Activated T-cell treated with anti-CD3 and anti-CD28 coated beads, Interleukin-2, amount 50 U/mL, for 48 hours (primary cell): ENCODE data around the gene PCBD1.

ENCODE experiments used
- DNase-seq, 2 experiments: peaks; one replicate each; pipeline ENCODE4 v3.0.0-alpha.2; 2020

Gene PCBD1

DNA sequence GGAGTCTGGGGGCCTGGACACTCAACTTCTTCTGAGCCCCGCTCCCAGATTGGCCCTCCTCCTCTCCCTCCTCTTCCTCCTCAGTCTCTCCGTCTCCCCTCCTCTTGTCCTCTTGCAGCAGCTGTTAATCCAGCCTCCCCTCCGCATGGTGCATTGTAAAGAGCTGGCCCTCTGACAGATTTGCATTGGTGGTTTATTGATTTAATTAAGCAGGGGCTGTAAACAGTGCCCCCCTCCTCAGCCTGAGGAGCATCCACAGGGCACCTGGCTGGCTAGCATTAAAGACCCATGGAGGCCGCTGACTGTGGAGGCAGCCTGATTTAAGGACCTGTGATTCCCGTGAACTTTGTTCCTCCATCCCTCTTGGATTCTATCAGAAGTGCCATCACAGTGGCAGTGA is 28.9 kb upstream of the PCBD1 start:
- DNase-seq: no peak

DNA sequence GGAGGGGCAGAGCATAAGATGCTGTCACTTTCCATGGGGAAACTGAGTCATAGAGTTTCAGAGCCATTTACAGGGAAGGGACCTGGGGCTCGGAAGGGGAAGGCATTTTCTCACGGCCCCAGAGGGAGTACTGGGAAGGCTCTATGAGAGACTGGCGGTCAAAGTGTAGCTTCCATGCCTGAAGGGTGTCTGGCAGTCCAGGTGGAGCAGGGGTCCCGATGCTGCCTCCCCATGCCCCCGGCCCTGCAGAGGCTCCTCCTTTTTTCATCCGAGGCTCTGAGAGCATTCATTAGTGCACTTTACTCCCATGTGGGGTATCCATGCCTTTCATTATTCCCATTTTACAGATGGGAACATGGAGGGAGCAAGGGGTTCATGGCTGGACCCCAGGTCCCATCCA is 27.9 kb upstream of the PCBD1 start:
- DNase-seq: no peak

DNA sequence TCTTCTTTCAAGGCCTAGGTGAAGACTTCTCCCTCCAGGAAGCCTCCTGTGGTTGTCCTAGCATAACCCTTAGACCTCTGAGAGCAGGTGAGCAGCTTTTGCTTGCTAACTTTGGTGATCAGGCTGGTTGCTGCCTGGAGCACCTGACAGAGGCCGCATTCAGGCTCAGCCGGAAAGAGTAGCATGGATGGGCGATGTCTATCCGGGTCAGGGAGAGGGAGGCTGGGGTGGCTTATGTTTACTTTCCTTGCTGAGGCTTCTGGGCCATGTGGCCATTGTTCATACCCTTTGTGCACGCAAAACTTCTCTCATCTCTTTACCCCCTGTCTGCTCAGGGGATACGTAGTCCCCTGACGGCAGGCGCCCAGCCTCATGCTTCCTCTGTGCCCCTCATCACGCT is 27.4 kb upstream of the PCBD1 start:
- no peak for DNase-seq

DNA sequence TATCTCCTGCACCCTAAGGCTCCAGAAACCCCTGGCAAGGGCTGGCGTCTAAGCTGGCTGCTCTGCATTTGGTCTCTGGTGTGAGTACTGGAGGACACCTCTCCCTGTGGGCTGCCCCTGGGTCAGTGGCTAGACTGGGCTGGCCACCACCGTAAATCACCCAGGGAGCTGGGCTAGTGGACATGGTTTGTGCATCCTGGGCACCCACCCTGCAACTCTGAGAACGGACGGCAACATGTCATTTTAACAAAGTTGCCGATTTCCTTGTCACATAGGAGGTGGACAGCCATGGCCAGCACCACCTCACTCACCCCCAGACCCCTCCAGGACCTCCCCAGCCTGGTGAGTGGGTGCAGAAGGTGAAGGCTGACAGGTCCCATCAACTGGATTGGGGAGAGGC is 26.8 kb upstream of the PCBD1 start:
- no peak for DNase-seq

DNA sequence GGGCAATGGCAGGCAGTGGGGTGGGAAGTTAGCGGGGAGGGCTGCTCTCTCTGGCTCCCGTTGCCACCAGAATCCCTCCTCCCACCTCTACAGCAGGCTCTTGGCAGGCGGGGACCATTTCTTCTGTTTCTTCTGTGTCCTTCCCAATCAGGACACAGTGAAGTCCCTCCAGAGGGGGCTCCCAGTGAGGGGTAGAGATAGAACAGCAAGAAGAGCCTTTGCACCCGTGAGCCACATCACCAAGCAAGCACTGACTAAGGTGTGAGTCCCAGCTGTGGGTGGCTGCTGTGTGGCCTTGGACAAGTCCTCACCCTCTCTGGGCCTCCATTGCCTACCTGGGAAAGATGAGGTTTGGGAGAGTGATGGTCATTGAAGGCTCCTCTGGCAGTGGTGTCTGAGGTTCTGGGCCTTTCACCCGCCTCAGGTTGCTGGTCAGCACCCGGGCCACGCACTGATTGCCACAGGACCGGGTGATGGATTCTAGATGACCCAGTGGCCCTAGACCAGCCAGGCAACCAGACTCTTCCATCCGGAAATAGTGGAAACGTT is 26.0 kb upstream of the PCBD1 start:
- DNase-seq: no peak

DNA sequence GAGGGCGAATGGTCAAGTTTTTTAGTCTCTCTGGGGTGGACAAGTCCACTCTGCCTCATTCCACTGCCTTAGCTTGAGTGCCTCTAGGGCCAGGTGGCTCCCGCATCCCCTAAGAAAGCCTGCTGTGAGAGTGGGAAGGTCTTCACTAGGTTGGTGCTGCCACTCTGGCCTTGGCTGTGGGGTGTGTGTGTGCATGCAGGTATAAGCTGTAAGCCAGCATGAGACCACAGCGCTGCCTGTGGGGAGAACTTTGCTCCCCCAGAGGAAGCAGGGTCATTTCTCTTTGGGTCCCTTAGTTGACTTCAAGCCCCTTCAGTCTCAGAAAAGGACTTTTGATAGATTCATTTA is 25.5 kb upstream of the PCBD1 start:
- DNase-seq: no peak

DNA sequence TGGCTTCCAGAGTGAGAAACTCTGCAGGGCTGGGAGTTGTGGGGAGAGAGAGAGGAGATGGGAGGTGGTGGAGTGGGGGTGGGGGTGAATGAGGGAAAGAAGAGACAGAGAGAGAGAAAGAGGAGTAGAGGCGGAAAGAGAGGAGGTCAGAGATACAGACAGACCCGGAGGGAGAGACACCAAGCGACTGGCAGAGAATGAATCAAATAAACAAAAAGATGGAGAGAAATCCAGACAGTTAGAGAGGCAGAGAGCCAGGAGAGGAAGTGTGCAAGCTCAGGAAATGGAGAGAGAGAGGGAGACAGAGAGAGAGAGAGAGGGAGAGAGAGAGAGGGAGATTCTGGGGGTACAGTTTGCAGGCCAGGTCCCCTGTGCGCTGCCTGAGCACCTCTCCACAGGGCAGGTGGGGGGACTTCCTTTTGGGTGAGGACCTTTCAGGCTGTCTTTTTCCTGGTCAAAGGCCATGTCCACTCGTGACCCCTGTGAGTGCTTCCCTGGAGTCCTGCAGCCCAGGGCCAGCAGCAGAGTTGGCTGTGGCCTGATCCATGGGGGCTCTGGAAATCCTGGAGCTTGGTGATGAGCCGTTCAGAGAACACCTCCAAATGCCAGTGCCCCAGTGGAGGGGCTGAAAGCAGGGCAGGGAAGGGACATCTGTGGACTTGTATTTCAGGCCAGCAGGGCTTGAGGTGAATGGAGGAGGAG is 25.0 kb upstream of the PCBD1 start:
- no peak for DNase-seq

DNA sequence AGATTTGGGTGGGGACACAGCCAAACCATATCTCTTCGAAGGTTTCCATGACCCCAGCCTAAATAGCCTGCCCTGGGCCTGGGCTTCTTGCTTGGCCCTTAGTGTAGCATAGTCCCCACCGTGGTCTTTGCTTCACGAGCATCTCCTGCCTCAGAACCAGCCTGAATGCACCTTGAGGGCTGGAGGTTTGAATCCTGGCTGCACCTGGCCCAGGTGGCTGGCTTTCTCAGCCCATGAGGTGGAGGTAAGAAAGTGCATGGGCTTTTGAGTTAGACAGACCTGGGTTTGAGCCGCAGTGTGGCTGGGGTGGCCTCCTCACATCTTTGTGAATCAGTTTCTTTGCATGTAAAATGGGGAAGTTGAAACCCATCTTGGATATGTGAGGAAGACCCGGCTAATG is 24.2 kb upstream of the PCBD1 start:
- DNase-seq: no peak

DNA sequence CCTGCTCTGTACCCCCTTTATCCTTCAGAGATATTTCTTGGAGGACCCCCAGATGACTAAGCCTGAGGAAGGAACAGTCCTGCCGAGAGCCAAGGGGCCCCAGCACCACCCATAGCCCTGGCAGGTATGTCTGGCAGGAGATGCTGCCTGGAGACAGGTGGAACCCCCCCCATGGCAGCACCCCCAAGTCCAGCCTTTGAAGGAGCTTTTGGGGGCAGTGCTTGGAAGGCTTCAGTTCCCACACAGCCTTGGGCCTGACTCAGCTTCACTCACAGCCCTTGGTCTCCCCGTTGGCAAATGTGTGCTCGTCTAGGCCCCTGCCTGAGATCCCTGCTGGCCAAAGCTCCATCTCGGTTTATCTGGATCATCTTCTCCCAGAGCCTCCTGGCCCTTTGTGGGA is 23.0 kb upstream of the PCBD1 start:
- no peak for DNase-seq

DNA sequence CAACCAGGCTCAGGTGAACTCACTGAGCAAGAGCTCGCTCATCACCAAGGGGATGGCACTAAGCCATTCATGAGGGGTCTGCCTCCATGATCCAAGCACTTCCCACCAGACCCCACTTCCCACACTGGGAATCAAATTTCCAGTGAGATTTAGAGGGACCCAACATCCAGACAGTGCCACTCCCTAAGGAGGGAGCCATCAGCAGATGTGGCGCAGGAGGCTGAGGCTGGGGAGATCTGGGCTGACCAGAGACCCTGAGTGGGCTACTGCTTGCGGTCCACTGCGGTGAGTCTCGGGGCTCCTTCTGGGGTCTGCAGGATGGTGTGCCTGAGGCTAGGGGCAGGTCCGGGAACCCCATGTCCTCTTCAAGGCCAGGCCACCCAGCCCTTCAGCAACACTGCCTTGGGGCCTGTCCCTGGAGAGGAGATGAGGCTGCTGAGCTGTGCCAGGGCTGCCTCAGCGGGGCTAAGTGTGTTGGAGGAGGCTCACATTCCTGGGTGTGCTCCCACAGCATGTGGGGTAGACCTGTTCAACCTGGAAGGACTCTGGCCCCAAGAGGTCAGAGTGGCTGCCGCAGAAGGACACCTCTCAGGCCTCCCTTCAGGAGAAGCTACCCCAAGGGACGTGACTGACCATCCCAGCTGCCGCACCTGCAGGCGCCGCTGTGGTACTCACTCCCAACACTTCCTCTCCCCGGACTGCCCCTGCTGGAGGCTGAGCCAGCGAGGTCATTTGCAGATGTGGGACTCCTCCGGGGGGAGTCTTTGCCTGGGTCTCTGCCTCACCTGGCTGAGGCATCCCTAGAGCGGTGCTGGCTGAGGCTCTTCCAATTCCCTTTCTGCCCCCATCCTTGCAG is 22.3 kb upstream of the PCBD1 start:
- no peak for DNase-seq

DNA sequence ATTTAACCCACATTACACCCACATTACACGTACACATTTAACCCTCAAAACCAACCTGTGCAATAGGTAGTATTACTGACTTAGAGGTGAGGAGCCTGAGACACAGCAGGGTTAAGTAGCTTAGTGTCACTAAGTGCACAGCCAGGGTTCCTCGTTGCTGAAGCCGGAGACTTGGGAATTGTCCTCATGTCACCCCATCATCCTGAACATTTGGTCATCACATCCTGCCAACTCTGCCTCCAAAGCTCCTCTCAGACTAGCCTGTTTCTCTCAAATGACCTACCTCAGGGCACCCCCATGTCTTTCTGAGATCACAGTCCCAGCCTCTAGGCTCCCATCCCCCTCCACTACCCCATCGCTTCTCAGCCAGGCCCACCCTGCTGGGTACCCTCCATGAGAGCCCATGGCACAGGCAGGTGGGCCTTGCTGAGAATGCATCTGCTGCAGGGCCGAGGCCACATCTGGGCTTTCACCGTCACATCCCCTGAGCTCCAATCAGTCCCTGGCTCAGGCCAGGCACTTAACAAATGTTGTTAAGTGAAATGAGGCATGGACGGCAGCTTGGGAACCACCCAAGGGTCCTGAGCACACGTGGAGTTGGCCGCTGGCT is 21.1 kb upstream of the PCBD1 start:
- DNase-seq: no peak

DNA sequence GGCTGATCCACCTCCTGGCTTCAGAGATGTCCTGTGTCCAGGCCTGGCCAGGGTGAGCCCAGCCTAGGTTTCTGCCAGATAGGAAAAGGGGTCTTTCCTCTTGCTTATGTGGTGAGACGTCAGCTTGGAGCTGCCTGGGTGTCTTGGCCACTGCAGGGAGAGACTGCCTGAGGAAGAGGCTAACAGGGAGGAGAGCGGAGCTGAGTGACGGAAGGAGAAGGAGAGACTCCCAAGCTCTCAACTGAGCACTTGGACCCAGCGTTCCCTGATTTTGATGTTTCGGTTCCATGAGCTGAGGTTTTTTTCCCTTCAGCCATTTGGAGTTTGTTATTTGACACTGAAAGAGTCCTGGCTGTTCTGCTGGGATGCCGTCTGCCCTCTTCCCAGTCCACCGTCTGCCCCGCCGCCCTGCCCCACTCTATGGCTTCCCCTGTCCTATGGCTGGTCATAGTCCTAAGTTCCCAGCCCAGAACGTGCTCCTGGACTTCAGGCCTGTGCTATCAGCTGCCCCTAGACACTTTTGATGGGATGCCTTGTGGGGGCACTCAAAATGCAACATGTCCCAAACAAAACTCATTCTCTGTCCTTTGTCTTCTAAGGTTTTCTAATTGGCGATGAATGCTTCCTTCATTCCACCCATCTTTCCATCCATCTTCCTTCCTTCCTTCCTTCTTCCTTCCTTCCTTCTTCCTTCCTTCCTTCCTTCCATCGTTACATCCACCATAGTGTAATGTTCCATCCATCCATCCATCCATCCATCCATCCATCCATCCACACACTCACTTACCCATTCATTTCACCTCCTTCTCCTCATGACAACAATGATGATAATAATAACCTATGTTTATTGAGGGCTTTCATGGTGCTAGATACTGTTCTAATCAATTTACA is 20.3 kb upstream of the PCBD1 start:
- no peak for DNase-seq

DNA sequence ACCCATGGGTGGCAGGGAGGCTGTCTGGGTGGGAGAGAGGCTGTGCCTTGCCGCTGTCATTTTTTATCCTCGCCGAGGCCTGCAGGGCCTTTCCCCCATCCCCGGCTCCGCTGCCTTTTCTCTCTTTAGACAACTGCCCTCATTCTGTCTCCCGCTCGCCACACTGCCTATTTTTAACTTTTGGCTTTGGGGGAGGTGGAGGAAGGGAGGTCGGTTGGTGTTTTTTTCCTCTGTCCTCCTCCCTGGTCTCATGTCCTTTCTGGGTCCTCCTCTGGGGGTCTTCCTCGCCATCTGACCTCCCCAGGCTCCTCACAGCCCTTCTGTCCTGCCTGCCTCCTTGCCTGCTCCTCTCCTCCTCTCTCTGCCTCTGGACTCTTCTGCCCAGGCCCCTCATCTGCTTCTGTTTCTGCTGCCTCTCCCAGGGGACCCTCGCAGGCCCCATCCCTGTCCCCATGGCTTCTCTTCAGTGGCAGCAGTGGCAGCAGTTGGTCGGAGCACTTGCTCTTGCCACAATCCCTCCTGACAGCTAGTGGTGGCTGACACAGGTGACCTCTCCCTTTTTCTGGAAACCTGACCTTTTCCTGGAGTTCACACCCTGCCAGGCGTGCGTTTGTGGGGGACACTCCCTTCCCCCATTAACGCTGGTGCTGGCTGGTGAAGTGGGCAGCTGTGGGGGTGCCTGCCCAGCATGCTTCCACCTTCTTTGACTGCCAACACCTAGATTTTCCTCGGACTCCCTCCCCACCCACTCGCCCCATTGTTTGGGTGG is 19.5 kb upstream of the PCBD1 start:
- no peak for DNase-seq

DNA sequence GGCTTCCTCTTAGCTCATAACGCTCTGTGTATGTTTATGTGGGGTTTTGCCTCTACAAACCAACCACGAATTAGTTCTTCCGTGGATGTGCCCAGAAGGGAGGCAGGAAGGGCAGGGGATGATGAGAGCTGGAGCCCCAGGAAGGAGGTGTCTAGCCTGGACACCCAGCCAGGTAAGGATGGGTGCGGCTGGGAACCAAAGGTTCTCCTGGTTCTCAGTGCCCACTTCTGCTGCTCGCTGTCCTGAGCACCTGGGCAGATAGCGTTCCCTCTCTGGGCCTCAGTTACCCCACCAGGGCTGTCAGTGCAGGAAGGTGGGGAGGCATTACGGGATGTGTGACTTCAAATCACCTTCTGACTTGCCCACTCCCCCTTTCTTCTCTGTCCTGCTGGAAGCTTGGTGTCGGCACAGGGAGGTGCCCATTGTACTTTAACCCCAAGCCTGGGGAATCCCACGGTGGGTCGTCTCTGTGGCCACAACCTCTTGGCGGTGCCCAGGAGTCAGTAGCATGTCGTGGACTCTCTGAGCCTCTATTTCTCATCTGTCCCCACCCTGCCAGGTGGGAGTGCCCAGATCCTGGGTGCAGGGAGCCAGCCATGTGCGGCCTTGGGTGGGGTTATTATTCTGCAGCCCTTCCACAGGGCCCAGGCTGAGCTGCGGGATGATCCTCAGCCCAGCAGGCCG is 18.7 kb upstream of the PCBD1 start:
- no peak for DNase-seq

DNA sequence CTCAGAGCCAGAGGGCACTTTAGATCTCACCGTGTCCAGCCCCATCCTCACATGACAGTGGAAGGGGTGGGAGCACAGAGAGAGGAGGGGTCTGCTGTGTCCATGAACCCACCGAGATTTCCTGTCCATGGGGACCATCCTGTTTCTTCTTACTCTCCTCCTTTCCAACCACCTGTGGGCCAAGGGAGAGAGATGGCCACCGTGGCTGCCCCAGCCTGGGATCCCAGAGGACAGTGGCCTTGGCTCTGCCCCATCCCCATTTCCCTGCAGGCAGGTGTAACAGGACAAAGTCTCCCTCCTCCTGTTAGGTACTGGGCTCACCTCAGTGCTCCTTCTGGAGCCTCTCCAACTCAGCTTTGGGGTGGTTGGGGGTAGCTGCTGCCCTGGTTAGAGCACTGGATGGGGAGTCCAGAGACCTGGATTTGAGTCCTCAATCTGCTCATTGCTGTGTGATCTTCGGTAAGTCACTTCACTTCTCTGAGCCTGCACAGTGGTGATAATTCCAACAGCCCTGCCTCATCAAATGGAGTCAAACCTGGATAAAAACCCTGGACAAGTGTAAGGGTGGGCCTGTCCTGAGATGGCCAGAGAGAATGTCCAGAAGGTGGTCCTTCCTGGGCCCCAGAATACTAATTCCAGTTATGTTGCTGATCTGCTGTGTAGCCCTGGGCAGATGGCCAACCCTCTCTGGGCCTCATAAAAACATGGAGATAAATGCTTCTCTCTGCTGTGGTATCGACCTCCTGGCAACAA is 17.8 kb upstream of the PCBD1 start:
- DNase-seq: no peak

DNA sequence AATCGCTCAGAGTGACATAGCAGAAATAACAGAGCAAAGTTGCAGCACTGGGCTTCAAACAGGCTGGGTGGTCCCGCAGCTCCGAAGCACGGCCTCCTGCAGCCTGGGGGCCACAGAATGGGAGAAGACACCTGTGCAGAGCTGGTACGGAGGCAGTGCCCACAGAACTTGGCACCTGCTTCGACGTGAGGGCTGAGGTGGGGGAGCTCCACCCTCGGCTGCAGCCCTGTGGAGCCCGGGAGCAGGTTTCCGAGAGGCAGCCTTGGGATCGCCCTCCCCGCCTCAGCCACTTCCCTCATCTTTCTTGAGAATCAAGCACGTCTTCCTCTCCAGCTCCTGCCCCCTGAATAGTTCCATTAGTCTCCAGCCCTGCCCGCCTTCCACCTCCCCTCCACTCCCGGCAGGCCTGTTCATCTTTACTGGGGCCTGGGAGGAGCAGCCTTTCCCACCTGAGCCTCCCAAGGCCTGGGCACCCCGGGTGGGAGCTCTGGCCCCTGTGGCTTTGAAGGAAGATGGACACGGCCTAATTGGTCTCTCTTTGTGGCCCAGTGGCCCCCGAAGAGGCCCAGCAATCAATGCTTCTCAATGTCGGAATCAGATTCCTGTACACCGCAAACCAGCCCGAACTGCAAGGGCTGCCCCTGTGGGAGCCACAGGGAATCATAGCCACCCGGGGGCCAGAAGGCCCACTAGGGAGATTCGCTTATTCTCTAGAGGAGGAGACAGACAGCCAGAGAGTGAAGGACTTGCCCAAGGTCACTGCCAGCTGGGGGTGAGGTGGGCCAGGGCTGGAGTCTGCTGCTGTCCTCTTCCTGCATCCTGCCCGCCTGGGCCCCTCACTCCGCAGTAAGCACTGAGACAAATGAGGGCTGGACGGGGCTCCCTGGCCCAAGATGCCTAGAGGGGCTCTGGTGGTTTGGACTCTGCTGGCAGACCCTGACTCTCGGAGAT is 17.0 kb upstream of the PCBD1 start:
- no peak for DNase-seq

DNA sequence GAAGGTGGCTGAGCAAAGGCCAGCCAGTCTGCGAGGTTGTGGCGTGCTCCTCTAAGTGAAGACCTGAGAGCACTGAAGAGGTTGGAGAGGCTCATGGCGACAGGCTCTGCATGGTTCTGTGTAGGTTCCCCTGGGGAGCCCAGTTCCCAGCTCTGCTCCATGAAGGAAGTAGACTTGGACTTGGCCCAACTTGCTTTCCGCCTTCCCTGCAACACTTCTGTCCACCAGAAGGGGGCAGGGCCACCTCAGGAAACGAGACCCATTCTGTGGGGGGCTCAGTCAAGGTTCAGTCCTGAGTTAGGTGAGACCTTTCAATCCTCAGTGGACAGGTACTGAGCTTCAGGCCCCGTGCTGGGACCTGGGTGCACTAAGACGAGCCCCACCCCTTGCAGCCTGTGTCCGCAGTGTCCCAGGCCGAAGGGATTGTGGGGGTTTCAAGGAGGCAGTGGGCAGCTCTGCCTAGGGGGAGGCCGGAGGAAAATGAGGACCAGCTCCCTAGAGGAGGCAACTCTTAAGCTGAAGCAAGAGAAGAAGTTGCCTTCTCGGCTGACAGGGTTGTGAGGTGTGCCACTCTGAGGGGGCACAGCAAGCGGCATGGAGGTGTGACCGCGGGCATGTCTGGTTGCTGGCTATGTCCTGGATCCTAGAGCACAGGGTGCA is 15.0 kb upstream of the PCBD1 start:
- DNase-seq: peak; percentile 62 to 63

DNA sequence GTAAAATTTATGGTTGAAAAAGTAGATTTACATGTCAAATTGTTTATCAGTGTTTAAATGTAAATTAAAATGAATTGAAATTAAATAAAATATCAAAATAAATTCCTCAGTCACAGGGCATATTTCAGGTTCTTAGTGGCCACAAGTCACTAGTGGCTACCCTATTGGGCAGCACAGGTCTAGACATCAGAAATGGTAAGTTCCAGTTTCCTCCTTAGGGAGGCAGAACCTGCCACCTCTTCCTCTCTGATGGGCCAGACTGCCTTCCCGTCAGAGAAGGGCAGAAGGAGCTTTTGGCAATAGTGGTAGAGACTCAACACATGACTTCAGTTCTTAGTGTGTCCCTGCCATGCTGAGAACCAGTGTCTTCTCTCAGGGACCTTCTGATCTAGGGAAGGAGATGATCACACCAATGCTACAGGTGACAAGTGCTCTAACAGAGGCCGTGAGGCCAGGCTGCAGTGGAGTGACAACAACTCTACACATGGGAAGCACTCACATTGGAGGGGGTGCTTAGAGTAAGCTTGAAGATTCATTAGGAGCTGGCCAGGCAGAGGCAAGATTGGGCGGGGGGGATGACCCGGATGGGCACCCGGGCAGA is 14.4 kb upstream of the PCBD1 start:
- DNase-seq: no peak
